Measurements from ENCODE around the gene ERVFRD-1.

The ERVFRD-1 gene

GRCh38 chr6:11094411-11094851 lies 17.1 kb downstream of the ERVFRD-1 start (continued):
- TF ChIP-seq ZBTB26 (tag by site-specific recombination; optimal IDR thresholded peaks at IDR 0.05) (no peak), ZSCAN23 (tag by site-specific recombination; IDR thresholded peaks at IDR 0.05) (no peak), ZNF501 (tag by site-specific recombination; IDR thresholded peaks at IDR 0.05) (no peak), ATF2 (tag by site-specific recombination; IDR thresholded peaks at IDR 0.05; ENCODE audit: low read depth) (no peak), ZNF585B (tag by site-specific recombination; IDR thresholded peaks at IDR 0.05) (no peak), YY2 (tag by site-specific recombination; IDR thresholded peaks at IDR 0.05) (no peak), ZNF571 (tag by site-specific recombination; IDR thresholded peaks at IDR 0.05) (no peak), ZNF391 (tag by site-specific recombination; IDR thresholded peaks at IDR 0.05; ENCODE audit: borderline replicate concordance, low read depth) (no peak), ZBTB49 (tag by site-specific recombination; IDR thresholded peaks at IDR 0.05; ENCODE audit: low read depth) (no peak), ZNF362 (tag by site-specific recombination; IDR thresholded peaks at IDR 0.05) (peak; percentile 92), ZNF202 (tag by site-specific recombination; IDR thresholded peaks at IDR 0.05; ENCODE audit: borderline replicate concordance) (no peak), AEBP2 (tag by site-specific recombination; IDR thresholded peaks at IDR 0.05; ENCODE audit: borderline replicate concordance) (no peak), ZNF510 (tag by site-specific recombination; IDR thresholded peaks at IDR 0.05; ENCODE audit: insufficient replicate concordance) (no peak), ZBTB7A (tag by site-specific recombination; IDR thresholded peaks at IDR 0.05; ENCODE audit: low read depth) (no peak), ZNF830 (tag by site-specific recombination; IDR thresholded peaks at IDR 0.05; ENCODE audit: low read depth) (no peak), ZNF24 (tag by site-specific recombination; IDR thresholded peaks at IDR 0.05) (no peak), HOXC10 (CRISPR knock-in tag; IDR thresholded peaks at IDR 0.05) (no peak)
- TF ChIP-seq, protein P1, sequence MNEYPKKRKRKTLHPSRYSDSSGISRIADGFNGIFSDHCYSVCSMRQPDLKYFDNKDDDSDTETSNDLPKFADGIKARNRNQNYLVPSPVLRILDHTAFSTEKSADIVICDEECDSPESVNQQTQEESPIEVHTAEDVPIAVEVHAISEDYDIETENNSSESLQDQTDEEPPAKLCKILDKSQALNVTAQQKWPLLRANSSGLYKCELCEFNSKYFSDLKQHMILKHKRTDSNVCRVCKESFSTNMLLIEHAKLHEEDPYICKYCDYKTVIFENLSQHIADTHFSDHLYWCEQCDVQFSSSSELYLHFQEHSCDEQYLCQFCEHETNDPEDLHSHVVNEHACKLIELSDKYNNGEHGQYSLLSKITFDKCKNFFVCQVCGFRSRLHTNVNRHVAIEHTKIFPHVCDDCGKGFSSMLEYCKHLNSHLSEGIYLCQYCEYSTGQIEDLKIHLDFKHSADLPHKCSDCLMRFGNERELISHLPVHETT (tag by site-specific recombination; IDR thresholded peaks at IDR 0.05) = no peak
- TF ChIP-seq, protein P2, sequence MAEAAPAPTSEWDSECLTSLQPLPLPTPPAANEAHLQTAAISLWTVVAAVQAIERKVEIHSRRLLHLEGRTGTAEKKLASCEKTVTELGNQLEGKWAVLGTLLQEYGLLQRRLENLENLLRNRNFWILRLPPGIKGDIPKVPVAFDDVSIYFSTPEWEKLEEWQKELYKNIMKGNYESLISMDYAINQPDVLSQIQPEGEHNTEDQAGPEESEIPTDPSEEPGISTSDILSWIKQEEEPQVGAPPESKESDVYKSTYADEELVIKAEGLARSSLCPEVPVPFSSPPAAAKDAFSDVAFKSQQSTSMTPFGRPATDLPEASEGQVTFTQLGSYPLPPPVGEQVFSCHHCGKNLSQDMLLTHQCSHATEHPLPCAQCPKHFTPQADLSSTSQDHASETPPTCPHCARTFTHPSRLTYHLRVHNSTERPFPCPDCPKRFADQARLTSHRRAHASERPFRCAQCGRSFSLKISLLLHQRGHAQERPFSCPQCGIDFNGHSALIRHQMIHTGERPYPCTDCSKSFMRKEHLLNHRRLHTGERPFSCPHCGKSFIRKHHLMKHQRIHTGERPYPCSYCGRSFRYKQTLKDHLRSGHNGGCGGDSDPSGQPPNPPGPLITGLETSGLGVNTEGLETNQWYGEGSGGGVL (tag by site-specific recombination; IDR thresholded peaks at IDR 0.05) = no peak
